ENCODE data around the gene SNTB2. TPM values are rescaled to one million over a fixed set of nuclear protein-coding genes. Genes with fewer than 3 reads are reported as not detected.

The SNTB2 gene
- total and polyA plus RNA-seq, 5 donors = 7.0 to 30.4 (median 20.7) TPM

GRCh38 chr16:69328854-69329316, 141.9 kb downstream of the SNTB2 start:
- no peak overlapping the region for H3K4me3 ChIP-seq (ENCODE audit: low read length)
- intact Hi-C loops (cut with DNase I) = no loop called here
- no peaks in the 10 kb centered on the region for H3K27me3 ChIP-seq (ENCODE audit: control insufficient read depth, insufficient read depth)
- no peak overlapping the region for H3K27ac ChIP-seq (ENCODE audit: low read length)
- WGBS = 68% methylated on average over 10 of the region's 10 CpGs
- H3K9me3 ChIP-seq (ENCODE audit: control insufficient read depth, low read length) = no peaks in the 10 kb centered on the region
- ATAC-seq = no peak
- peaks cover 6% of the 10 kb centered on the region for H3K4me1 ChIP-seq (ENCODE audit: control insufficient read depth, insufficient read depth, low read length)
- DNase-seq = no peak

GRCh38 chr16:69329369-69330285, 142.7 kb downstream of the SNTB2 start:
- Histone ChIP-seq H3K27ac (ENCODE audit: low read length) (no peak overlapping the region), H3K4me1 (ENCODE audit: control insufficient read depth, insufficient read depth, low read length) (peaks cover 6% of the 10 kb centered on the region), H3K9me3 (ENCODE audit: control insufficient read depth, low read length) (no peaks in the 10 kb centered on the region), H3K27me3 (ENCODE audit: control insufficient read depth, insufficient read depth) (no peaks in the 10 kb centered on the region), H3K4me3 (ENCODE audit: low read length) (peak overlapping the region; percentile 78)
- ATAC-seq = peak; percentile 25
- intact Hi-C loops (cut with DNase I) = no loop called here
- WGBS = 6% methylated on average over 77 of the region's 77 CpGs
- peak in 2 of 3 donors; percentile 70 to 73 for DNase-seq

- H3K27ac ChIP-seq (ENCODE audit: low read length) = peak within 1 kb of the TSS; percentile 89
- peak within 1 kb of the TSS; percentile 78 for H3K4me3 ChIP-seq (ENCODE audit: low read length)
- H3K9me3 ChIP-seq (ENCODE audit: control insufficient read depth, low read length) = no peaks in the 10 kb centered on the region
- DNase-seq = peak; percentile 96 to 98 (median 97)
- H3K4me1 ChIP-seq (ENCODE audit: control insufficient read depth, insufficient read depth, low read length) = peaks cover 6% of the 10 kb centered on the region
- H3K27me3 ChIP-seq (ENCODE audit: control insufficient read depth, insufficient read depth) = no peaks in the 10 kb centered on the region
- WGBS = under 1% methylated on average over 93 of the region's 93 CpGs
- intact Hi-C loops (cut with DNase I) = no loop called here
- peak; percentile 97 to 98 for ATAC-seq
These were observed 143.5 kb downstream of the SNTB2 start, which contains the start of gene PDF for GRCh38 chr16:69330286-69331109. TSS of gene PDF (minus strand) at chr16:69330588. CDS start at chr16:69330570, 18 bp downstream.

DNA sequence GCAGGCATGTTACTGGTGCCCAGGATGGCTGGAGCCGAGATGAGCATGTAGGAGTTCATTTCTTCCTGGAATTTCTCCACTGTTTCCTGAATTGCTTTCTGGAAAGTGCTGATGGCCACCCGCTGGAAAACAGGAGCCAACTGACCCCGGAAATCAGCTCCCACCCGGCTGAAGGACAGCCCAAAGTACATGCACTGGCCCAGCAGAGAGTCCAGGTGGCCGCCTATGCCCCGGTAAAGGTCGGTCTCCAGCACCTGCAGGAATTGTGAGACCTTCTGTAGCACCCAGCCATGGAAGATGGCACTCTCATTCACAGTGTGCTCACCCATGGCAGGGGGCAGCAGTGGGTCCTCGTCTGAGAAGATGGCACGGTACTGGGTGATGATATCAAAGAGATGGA, 147.7 kb downstream of the SNTB2 start:
- no peak for DNase-seq
- H3K4me1 ChIP-seq (ENCODE audit: control insufficient read depth, insufficient read depth, low read length) = peaks cover 2% of the 10 kb centered on the region

DNA sequence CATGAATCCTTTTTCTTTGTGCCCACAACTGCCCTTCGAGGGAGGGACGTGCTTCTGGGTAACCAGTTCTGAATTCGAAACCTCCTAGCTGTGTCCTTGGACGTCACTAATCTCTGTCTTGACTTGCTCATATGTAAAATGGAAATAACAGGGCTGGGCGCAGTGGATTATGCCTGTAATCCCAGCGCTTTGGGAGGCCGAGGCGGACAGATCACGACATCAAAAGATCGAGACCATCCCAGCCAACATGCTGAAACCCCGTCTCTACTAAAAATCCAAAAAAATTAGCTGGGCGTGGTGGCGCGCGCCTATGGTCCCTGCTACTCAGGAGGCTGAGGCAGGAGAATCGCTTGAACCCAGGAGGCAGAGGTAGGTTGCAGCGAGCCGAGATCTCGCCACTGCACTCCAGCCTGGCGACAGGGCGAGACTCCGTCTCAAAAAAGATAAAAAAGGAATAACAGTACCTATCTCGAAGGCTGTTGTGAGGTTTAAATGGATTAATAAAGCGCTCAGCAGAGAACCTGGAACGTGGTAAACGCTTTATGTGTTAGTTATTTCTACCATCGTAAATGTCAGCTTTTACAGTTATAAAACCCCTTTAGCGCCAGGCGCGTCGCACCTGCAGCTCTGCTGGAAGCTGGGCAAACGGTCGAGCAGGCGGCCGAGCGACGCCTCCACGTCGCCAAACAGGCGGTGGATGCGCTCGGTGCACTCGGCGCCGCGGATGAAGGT, 151.8 kb downstream of the SNTB2 start:
- ATAC-seq (no peak), DNase-seq (peak in 2 of 3 donors; percentile 52 to 58)
- intact Hi-C loops (cut with DNase I) = no loop called here
- 19% methylated on average over 46 of the region's 46 CpGs for WGBS
- peak overlapping the region; percentile 70 for H3K4me3 ChIP-seq (ENCODE audit: low read length)
- H3K4me1 ChIP-seq (ENCODE audit: control insufficient read depth, insufficient read depth, low read length) = peaks cover 2% of the 10 kb centered on the region
- no peaks in the 10 kb centered on the region for H3K27me3 ChIP-seq (ENCODE audit: control insufficient read depth, insufficient read depth)
- no peaks in the 10 kb centered on the region for H3K9me3 ChIP-seq (ENCODE audit: control insufficient read depth, low read length)
- H3K27ac ChIP-seq (ENCODE audit: low read length) = peak overlapping the region; percentile 58

More for the DNA sequence above, 147.7 kb downstream of the SNTB2 start:
- H3K4me3 ChIP-seq (ENCODE audit: low read length) = no peak overlapping the region
- no peaks in the 10 kb centered on the region for H3K27me3 ChIP-seq (ENCODE audit: control insufficient read depth, insufficient read depth)
- 93% methylated on average over 9 of the region's 9 CpGs for WGBS
- no peak overlapping the region for H3K27ac ChIP-seq (ENCODE audit: low read length)
- H3K9me3 ChIP-seq (ENCODE audit: control insufficient read depth, low read length) = no peaks in the 10 kb centered on the region
- no peak for ATAC-seq
- intact Hi-C loops (cut with DNase I) = no loop called here

GRCh38 chr16:69339289-69340094, 152.5 kb downstream of the SNTB2 start, which contains the start of the genes COG8 and NIP7:
TSS of gene COG8 (minus strand) at chr16:69339564. CDS start at chr16:69339552, 12 bp downstream.
TSS of gene NIP7 (plus strand) at chr16:69339772. CDS start at chr16:69339830, 58 bp downstream.
- ATAC-seq = peak; percentile 99
- H3K4me3 ChIP-seq (ENCODE audit: low read length) = peak within 1 kb of the TSS; percentile 70
- peak; percentile 95 to 98 (median 96) for DNase-seq
- no peaks in the 10 kb centered on the region for H3K27me3 ChIP-seq (ENCODE audit: control insufficient read depth, insufficient read depth)
- peak within 1 kb of the TSS; percentile 72 for H3K27ac ChIP-seq (ENCODE audit: low read length)
- under 1% methylated on average over 77 of the region's 77 CpGs for WGBS
- no peaks in the 10 kb centered on the region for H3K9me3 ChIP-seq (ENCODE audit: control insufficient read depth, low read length)
- intact Hi-C loops (cut with DNase I) = no loop called here
- peaks cover 2% of the 10 kb centered on the region for H3K4me1 ChIP-seq (ENCODE audit: control insufficient read depth, insufficient read depth, low read length)

- intact Hi-C loops (cut with DNase I) = no loop called here
- 7% methylated on average over 16 of the region's 16 CpGs for WGBS
- H3K4me1 ChIP-seq (ENCODE audit: control insufficient read depth, insufficient read depth, low read length) = peaks cover 2% of the 10 kb centered on the region
- DNase-seq (peak in 1 of 3 donors; percentile 19), ATAC-seq (no peak)
- H3K27me3 ChIP-seq (ENCODE audit: control insufficient read depth, insufficient read depth) = no peaks in the 10 kb centered on the region
- peak overlapping the region; percentile 70 for H3K4me3 ChIP-seq (ENCODE audit: low read length)
- H3K9me3 ChIP-seq (ENCODE audit: control insufficient read depth, low read length) = no peaks in the 10 kb centered on the region
- H3K27ac ChIP-seq (ENCODE audit: low read length) = peak overlapping the region; percentile 72
These were observed 153.2 kb downstream of the SNTB2 start for GRCh38 chr16:69340095-69340644.

DNA sequence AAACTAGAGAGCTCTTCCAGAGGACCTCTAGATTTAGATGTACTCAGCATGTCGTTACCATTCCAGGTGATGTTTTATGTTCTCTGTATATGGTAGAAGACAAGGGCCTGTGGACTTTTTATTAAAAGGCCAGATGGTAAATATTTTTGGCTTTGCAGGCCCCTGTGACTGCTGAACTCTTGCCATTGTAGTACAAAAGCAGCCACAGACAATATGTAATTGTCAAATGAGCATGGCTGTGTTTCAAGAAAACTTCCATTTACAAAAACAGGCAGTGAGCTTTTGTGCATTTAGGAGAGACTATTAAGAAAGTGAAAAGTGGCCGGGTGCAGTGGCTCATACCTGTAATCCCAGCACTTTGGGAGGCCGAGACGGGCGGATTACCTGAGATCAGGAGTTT, 157.2 kb downstream of the SNTB2 start:
- Histone ChIP-seq H3K4me3 (ENCODE audit: low read length) (no peak overlapping the region), H3K27ac (ENCODE audit: low read length) (no peak overlapping the region), H3K9me3 (ENCODE audit: control insufficient read depth, low read length) (no peaks in the 10 kb centered on the region), H3K27me3 (ENCODE audit: control insufficient read depth, insufficient read depth) (no peaks in the 10 kb centered on the region), H3K4me1 (ENCODE audit: control insufficient read depth, insufficient read depth, low read length) (no peaks in the 10 kb centered on the region)
- no peak for DNase-seq
- ATAC-seq = no peak
- intact Hi-C loops (cut with DNase I) = no loop called here
- 96% methylated on average over 5 of the region's 5 CpGs for WGBS

DNA sequence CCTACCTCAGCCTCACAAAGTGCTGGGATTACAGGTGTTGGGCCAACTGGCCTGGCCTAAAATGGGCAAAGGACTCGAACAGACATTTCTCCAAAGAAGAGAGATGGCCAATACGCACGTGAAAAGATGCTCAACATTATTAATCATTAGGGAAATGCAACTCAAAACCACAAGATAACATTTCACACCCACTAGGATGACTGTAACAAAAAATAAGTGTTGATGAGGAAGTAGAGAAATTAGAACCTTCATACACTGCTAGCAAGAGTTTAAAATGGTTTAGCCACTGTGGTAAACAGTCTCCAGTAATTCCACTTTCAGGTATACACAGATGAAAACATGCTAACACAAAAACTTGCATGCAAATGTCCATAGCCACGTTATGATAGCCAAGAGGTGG, 159.0 kb downstream of the SNTB2 start:
- intact Hi-C loops (cut with DNase I) = no loop called here
- no peak overlapping the region for H3K4me3 ChIP-seq (ENCODE audit: low read length)
- H3K27me3 ChIP-seq (ENCODE audit: control insufficient read depth, insufficient read depth) = no peaks in the 10 kb centered on the region
- no peak for DNase-seq
- no peaks in the 10 kb centered on the region for H3K9me3 ChIP-seq (ENCODE audit: control insufficient read depth, low read length)
- ATAC-seq = no peak
- WGBS = 75% methylated on average over 4 of the region's 4 CpGs
- H3K27ac ChIP-seq (ENCODE audit: low read length) = no peak overlapping the region
- H3K4me1 ChIP-seq (ENCODE audit: control insufficient read depth, insufficient read depth, low read length) = no peaks in the 10 kb centered on the region
